MM.1S (cell line): Measurements from ENCODE around the gene MEP1B.

Experiments used
- DNase-seq: peaks from one replicate; pipeline ENCODE4 v3.0.0-alpha.2; 2015
- H2AFZ ChIP-seq: fragments of 300-600 bp; sonication (generic); 2 replicates; pipeline ENCODE4 v1.6.0; 2016; ENCODE audit warnings: antibody characterized with exemption, low read length
- H3F3A ChIP-seq: fragments of 300-600 bp; sonication (generic); 2 replicates; pipeline ENCODE4 v1.6.1; 2016; ENCODE audit warnings: mild to moderate bottlenecking, antibody characterized with exemption, low read length, moderate library complexity, mixed read lengths; ENCODE audit not compliant: insufficient read depth
- H3K27ac ChIP-seq: fragments of 300-600 bp; sonication (generic); 2 replicates; pipeline ENCODE4 v1.5.1; 2016; ENCODE audit warnings: mild to moderate bottlenecking, low read length
- H3K27me3 ChIP-seq: fragments of 300-600 bp; sonication (generic); replicated peaks from 2 replicates; pipeline ENCODE4 v1.6.0; 2016; ENCODE audit warnings: low read length; ENCODE audit not compliant: insufficient read depth
- H3K36me3 ChIP-seq: fragments of 300-600 bp; sonication (generic); replicated peaks from 2 replicates; pipeline ENCODE4 v1.6.1; 2016; ENCODE audit warnings: mild to moderate bottlenecking, low read length, mixed read lengths; ENCODE audit not compliant: insufficient read depth
- H3K4me1 ChIP-seq: fragments of 300-600 bp; sonication (generic); 2 replicates; pipeline ENCODE4 v1.6.1; 2016; ENCODE audit warnings: low read length, mixed read lengths
- H3K4me2 ChIP-seq: fragments of 300-600 bp; sonication (generic); 2 replicates; pipeline ENCODE4 v1.6.0; 2016; ENCODE audit warnings: low read depth, low read length
- H3K4me3 ChIP-seq: fragments of 300-600 bp; sonication (generic); 2 replicates; pipeline ENCODE4 v1.5.1; 2016; ENCODE audit warnings: low read length, mixed read lengths
- H3K79me2 ChIP-seq: fragments of 300-600 bp; sonication (generic); 2 replicates; pipeline ENCODE4 v1.6.1; 2016; ENCODE audit warnings: mixed run types, low read length, mixed read lengths
- H3K9ac ChIP-seq: fragments of 300-600 bp; sonication (generic); 2 replicates; pipeline ENCODE4 v1.6.1; 2016; ENCODE audit warnings: low read length, mixed read lengths
- H3K9me2 ChIP-seq: fragments of 300-600 bp; sonication (generic); replicated peaks from 2 replicates; pipeline ENCODE4 v1.6.1; 2016; ENCODE audit warnings: mild to moderate bottlenecking, low read length, mixed read lengths; ENCODE audit not compliant: insufficient read depth
- H3K9me3 ChIP-seq: fragments of 300-600 bp; sonication (generic); replicated peaks from 2 replicates; pipeline ENCODE4 v1.6.1; 2016; ENCODE audit warnings: mild to moderate bottlenecking, low read length, mixed read lengths; ENCODE audit not compliant: insufficient read depth
- H4K20me1 ChIP-seq: fragments of 300-600 bp; sonication (generic); 2 replicates; pipeline ENCODE4 v1.6.1; 2016; ENCODE audit warnings: mild to moderate bottlenecking, low read length, moderate library complexity, mixed read lengths; ENCODE audit not compliant: insufficient read depth
- CTCF ChIP-seq: fragments of 300-600 bp; sonication (generic); IDR thresholded peaks from 2 replicates; pipeline ENCODE4 v1.5.1; 2016; ENCODE audit warnings: antibody characterized with exemption, low read length, mixed read lengths
- EZH2 ChIP-seq: fragments of 300-600 bp; sonication (generic); optimal IDR thresholded peaks from 2 replicates; pipeline ENCODE3; 2017; ENCODE audit warnings: low read depth, mild to moderate bottlenecking, antibody characterized with exemption, low read length, mixed read lengths
- EZH2phosphoT487 ChIP-seq: fragments of 300-600 bp; sonication (generic); IDR thresholded peaks from 2 replicates; pipeline ENCODE4 v1.6.1; 2018; ENCODE audit warnings: antibody characterized with exemption, low read length

Gene MEP1B

GRCh38 chr18:32255570-32255969 is 65.7 kb downstream of the MEP1B start:
- H3K4me3 ChIP-seq, result no peak overlapping the region
- no peak overlapping the region for H2AFZ ChIP-seq
- no peak overlapping the region for H3K9ac ChIP-seq
- no peaks in the 10 kb centered on the region for H3K4me1 ChIP-seq
- no peaks in the 10 kb centered on the region for H3K27me3 ChIP-seq
- no peaks in the 10 kb centered on the region for H3K9me2 ChIP-seq
- no peaks in the 10 kb centered on the region for H4K20me1 ChIP-seq
- no peak overlapping the region for H3K27ac ChIP-seq
- TF ChIP-seq CTCF, result no peak
- TF ChIP-seq EZH2phosphoT487, result no peak
- no peak for TF ChIP-seq EZH2
- H3K36me3 ChIP-seq, result no peaks in the 10 kb centered on the region
- no peaks in the 10 kb centered on the region for H3K79me2 ChIP-seq
- DNase-seq, result no peak
- H3F3A ChIP-seq, result no peaks in the 10 kb centered on the region
- H3K9me3 ChIP-seq, result no peaks in the 10 kb centered on the region
- no peak overlapping the region for H3K4me2 ChIP-seq

- DNase-seq, result no peak
- Histone ChIP-seq H3K79me2 (no peaks in the 10 kb centered on the region), H2AFZ (no peak overlapping the region), H3K4me1 (no peaks in the 10 kb centered on the region), H3K9me2 (no peaks in the 10 kb centered on the region), H3K9me3 (no peaks in the 10 kb centered on the region), H4K20me1 (no peaks in the 10 kb centered on the region), H3F3A (no peaks in the 10 kb centered on the region), H3K27me3 (no peaks in the 10 kb centered on the region), H3K9ac (no peak overlapping the region), H3K4me2 (no peak overlapping the region), H3K36me3 (no peaks in the 10 kb centered on the region), H3K4me3 (no peak overlapping the region), H3K27ac (no peak overlapping the region)
- no peak for TF ChIP-seq EZH2
Observed at GRCh38 chr18:32257084-32257785, 67.4 kb downstream of the MEP1B start.

GRCh38 chr18:32258148-32258547 is 68.3 kb downstream of the MEP1B start:
- Histone ChIP-seq H3K9me3 (no peaks in the 10 kb centered on the region), H3K4me2 (no peak overlapping the region)

More at GRCh38 chr18:32258148-32258547, 68.3 kb downstream of the MEP1B start:
- Histone ChIP-seq H3K4me1 (no peaks in the 10 kb centered on the region), H4K20me1 (no peaks in the 10 kb centered on the region), H3K4me3 (no peak overlapping the region), H3K79me2 (no peaks in the 10 kb centered on the region), H3K9me2 (no peaks in the 10 kb centered on the region), H3K27me3 (no peaks in the 10 kb centered on the region), H2AFZ (no peak overlapping the region), H3K9ac (no peak overlapping the region), H3F3A (no peaks in the 10 kb centered on the region), H3K27ac (no peak overlapping the region), H3K36me3 (no peaks in the 10 kb centered on the region)
- TF ChIP-seq EZH2phosphoT487, result no peak
- no peak for TF ChIP-seq EZH2
- no peak for TF ChIP-seq CTCF
- no peak for DNase-seq
